BJ (cell line): Measurements from ENCODE around the gene PRDM16. TPM values are rescaled to one million over a fixed set of nuclear protein-coding genes. Genes with fewer than 3 reads are reported as not detected.
A peak's percentile ranks its signal among the peaks of the same experiment; 100 is the strongest.

Experiments used
- CTCF ChIA-PET: fragments of 350-600 bp; formaldehyde crosslinking; extraction: SDS; loops from one replicate; lab custom pipeline; 2021; ENCODE audit warnings: antibody characterized with exemption, inconsistent platforms; lab: Yijun Ruan, JAX
- POLR2A ChIA-PET: fragments of 300-600 bp; sonication (Branson Sonifier 250); formaldehyde crosslinking; extraction: SDS; loops from one replicate; lab custom pipeline; 2021; ENCODE audit warnings: antibody characterized with exemption; lab: Charles Lee
- DNase-seq: peaks from one replicate; pipeline ENCODE4 v3.0.0-alpha.2; 2011; ENCODE audit warnings: low read depth
- H3K27me3 ChIP-seq: 2 replicates; pipeline ENCODE4 v1.6.0; 2011; ENCODE audit warnings: low read length; ENCODE audit not compliant: control insufficient read depth, insufficient read depth
- H3K36me3 ChIP-seq: 2 replicates; pipeline ENCODE4 v1.5.1; 2011; ENCODE audit warnings: low read length; ENCODE audit not compliant: control insufficient read depth, insufficient read depth
- H3K4me3 ChIP-seq: 2 replicates; pipeline ENCODE4 v1.5.1; 2011; ENCODE audit warnings: low read depth, mild to moderate bottlenecking, control low read depth, low read length
- polyA plus RNA-seq: library from polyadenylated mRNA; depleted of rRNA; stranded (reverse); fragments of >200 nt; gene quantifications from 2 replicates; pipeline ENCODE4 v1.2.3, GENCODE V29; 2011
- TF ChIP-seq, protein P1 (sequence below): IDR thresholded peaks from 2 replicates; pipeline ENCODE4 v1.5.1; 2011; ENCODE audit warnings: low read depth, mild to moderate bottlenecking, control low read depth, inconsistent platforms, low read length, moderate library complexity; ENCODE audit not compliant: insufficient read depth

Gene PRDM16
- polyA plus RNA-seq, 1 experiment = 0.02 TPM

DNA sequence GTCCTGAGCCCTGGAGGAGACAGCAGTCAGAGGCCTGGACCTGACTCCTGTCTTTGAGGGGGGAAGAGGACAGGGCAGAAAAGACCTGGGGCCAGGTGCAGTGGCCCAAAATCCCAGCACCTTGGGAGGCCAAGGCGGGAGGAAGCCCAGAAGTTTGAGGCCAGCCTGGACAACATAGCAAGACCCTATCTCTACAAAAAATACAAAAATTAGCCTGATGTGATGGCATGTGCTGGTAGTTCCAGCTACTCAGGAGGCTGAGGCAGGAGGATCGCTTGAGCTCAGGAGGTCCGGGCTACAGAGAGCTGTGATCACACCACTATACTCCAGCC, 280.9 kb downstream of the PRDM16 start:
- no peak overlapping the region for H3K4me3 ChIP-seq
- POLR2A ChIA-PET = no interaction called here
- H3K27me3 ChIP-seq = peaks cover 6% of the 10 kb centered on the region; the same call in 1 of the 2 replicates
- H3K36me3 ChIP-seq = no peaks in the 10 kb centered on the region
- TF ChIP-seq, protein P1, sequence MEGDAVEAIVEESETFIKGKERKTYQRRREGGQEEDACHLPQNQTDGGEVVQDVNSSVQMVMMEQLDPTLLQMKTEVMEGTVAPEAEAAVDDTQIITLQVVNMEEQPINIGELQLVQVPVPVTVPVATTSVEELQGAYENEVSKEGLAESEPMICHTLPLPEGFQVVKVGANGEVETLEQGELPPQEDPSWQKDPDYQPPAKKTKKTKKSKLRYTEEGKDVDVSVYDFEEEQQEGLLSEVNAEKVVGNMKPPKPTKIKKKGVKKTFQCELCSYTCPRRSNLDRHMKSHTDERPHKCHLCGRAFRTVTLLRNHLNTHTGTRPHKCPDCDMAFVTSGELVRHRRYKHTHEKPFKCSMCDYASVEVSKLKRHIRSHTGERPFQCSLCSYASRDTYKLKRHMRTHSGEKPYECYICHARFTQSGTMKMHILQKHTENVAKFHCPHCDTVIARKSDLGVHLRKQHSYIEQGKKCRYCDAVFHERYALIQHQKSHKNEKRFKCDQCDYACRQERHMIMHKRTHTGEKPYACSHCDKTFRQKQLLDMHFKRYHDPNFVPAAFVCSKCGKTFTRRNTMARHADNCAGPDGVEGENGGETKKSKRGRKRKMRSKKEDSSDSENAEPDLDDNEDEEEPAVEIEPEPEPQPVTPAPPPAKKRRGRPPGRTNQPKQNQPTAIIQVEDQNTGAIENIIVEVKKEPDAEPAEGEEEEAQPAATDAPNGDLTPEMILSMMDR = no peak
- CTCF ChIA-PET = interaction anchor here (1.1 to 1.4 kb wide), 2 partner anchors 29 to 60 kb away, joined by 3 to 4 read pairs; no protein-coding TSS in a partner anchor
- no peak for DNase-seq

DNA sequence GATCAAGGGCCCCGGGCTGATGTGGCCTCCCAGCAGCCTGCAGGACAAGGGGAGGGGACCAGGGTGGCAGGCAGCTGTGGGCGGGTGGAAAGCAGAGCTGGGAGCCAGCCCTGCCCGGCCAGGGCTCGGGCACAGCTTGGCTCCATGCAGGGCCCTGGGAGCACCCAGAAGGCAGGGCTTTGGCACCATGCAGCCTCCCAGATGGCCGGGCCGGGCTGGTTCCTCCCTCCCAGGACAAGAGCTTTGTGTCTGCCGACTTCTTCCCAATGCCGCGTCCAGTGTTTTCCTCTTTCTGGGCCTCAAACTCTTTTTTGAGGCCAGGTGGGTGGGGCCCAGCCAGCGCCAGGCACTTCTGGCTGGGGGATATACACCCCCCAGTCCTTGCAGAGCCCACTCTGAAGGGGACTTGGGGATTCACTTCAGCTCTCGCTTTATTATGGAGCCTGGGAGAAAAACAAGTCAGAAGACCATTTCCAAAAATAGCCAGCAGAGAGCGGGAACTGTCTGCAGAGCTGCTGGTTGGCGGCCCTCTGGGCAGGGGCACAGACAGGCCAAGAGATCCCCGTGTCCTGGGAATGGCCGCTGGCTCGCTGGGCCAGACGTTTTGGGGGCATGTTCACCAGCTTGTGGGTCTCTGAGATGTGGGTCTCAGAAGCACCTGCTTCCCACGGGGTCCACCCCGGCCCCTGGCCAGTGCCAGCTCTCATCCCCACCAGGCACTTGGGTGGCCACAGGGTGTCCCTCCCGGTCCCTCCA, 281.7 kb downstream of the PRDM16 start:
- no peak for DNase-seq
- H3K27me3 ChIP-seq = peaks cover 6% of the 10 kb centered on the region; the same call in 1 of the 2 replicates
- H3K36me3 ChIP-seq = no peaks in the 10 kb centered on the region
- H3K4me3 ChIP-seq = no peak overlapping the region
- ChIA-PET CTCF (interaction anchor here (1.1 to 1.4 kb wide), 2 partner anchors 30 to 59 kb away, joined by 3 to 4 read pairs; no protein-coding TSS in a partner anchor), POLR2A (no interaction called here)
- TF ChIP-seq, protein P1 = no peak

DNA sequence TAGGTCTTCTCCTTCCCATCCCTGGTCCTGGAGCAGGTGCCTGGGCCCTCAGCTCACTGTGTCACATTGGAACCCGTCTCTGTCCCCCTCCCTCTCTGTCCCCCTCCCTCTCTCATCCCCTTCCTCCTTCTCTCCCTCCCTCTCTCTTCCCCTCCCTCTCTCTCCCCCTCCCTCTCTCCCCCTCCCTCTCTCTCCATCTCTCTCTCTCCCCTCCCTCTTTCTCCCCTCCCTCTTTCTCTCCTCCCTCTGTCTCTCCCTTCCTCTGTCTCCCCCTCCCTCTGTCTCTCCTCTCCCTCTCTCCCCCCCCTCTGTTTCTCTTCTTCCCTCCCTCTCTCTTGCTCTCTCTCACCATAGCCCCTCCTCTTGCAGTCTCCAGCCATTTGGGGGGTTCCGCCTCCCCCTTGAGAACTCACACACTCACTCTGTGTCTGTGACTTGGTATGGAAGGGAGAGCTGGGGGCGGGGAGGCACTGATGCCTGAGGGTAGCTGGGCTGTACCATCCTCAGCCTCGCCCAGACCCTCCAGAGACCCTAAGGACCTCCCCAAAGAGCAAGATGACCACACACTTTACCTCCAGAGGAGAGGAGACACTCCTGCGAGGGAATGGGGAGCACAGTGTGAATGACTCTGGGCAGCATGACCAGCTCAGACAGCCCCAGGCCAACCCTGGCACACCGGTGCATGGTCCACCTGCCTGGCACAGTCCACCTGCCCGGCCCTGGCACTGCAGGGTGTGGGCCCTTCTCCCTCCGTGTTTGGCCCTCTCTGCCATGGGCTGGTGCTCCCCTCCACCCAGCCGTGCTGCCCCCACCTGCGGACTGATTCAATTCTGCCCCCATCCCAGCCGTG, 282.7 kb downstream of the PRDM16 start:
- TF ChIP-seq, protein P1 = no peak
- ChIA-PET CTCF (interaction anchor here (1.4 kb wide), 1 partner anchor 31 kb away, joined by 3 read pairs; no protein-coding TSS in a partner anchor), POLR2A (no interaction called here)
- no peaks in the 10 kb centered on the region for H3K36me3 ChIP-seq
- no peak for DNase-seq
- H3K27me3 ChIP-seq = peaks cover 6% of the 10 kb centered on the region; the same call in 1 of the 2 replicates
- no peak overlapping the region for H3K4me3 ChIP-seq

DNA sequence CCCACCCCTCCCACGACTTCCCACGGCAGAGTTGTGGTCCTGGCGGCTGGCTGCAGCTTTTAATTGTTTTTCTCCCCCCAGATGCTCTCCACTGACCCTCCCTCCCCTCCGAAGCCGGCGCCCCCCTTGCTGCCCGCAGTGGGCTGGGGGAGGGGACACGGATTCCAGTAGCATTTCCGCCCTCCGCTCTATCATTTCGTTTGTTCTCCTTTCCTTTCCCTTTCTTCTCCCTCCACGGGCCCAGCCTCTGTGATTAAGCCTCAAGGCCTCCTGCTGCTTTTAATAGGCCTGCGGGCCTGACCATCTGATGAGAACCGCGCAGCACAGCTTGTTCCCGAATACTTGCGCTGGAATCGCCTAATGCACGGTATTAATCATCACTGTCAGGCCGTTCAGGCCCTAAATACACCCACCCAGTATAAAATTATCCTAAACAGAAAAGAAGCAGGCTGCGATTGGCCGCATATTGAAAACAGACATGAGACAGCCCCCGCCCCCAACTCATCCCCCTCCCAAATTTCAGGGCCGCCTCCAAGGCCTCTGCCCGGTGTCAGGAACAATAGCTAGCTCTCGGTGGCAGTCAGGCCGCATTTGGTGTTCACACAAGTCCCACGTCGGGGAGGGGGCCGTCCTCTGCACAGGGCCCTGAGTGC, 283.4 kb downstream of the PRDM16 start:
- DNase-seq = peak; percentile 38
- H3K27me3 ChIP-seq = peaks cover 6% of the 10 kb centered on the region; the same call in 1 of the 2 replicates
- no peaks in the 10 kb centered on the region for H3K36me3 ChIP-seq
- TF ChIP-seq, protein P1 = no peak
- no peak overlapping the region for H3K4me3 ChIP-seq
- CTCF ChIA-PET = interaction anchor here (1.1 kb wide), 1 partner anchor 32 kb away, joined by 4 read pairs; no protein-coding TSS in a partner anchor
- POLR2A ChIA-PET = no interaction called here
